Measurements from ENCODE around the gene COX7C. TPM values are rescaled to one million over a fixed set of nuclear protein-coding genes. Genes with fewer than 3 reads are reported as not detected.

The COX7C gene
- total RNA-seq, 1 experiment from 2014 or later = 440 TPM

- no peak for DNase-seq (ENCODE audit: low read depth)
These were observed 46.4 kb downstream of the COX7C start for GRCh38 chr5:86664173-86664572.

DNA sequence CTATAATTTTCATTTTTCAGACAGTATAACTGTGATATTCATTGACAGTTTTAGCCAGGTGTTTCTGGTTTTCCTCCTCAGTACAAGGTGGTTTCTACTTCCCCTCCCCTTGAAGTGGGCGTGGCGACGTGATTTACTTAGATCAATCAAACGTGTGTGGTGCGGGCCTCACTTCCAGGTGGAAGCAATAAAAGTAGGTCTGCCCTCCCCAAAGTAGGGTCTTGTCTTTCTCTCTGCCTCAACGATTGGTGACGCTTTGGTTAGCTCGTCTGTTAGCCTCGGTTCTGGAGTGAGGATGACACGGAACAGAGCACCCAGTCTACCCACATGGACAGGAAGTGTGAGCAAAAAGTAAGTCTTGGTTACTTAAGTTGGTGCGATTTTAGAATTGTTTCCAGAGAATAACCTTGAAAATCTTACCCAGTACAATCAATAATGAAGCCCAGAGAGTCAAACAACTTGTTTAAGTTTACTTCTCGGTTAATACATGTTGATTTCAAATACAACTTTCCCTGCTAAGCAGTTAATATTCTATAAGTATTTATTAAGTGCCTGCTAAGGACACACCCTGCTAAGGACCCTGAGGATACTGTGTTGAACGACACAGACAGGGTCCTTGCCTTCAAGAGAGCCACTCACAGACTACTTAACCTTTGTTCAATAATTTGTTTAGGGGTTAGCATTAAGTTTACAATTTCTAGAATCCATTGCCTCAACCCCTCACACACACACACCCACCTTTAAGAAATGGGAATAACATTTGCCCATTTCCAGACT lies 48.4 kb downstream of the COX7C start:
- DNase-seq (ENCODE audit: low read depth) = no peak

- no peak for DNase-seq (ENCODE audit: low read depth)
These were observed 49.2 kb downstream of the COX7C start for GRCh38 chr5:86666981-86667380.
